Measurements from ENCODE around the gene MAL. TPM values are rescaled to one million over a fixed set of nuclear protein-coding genes. Genes with fewer than 3 reads are reported as not detected.

Gene MAL
- polyA plus RNA-seq, 1 of the 3 experiments (the other 2 are of a cell fraction): not detected

DNA sequence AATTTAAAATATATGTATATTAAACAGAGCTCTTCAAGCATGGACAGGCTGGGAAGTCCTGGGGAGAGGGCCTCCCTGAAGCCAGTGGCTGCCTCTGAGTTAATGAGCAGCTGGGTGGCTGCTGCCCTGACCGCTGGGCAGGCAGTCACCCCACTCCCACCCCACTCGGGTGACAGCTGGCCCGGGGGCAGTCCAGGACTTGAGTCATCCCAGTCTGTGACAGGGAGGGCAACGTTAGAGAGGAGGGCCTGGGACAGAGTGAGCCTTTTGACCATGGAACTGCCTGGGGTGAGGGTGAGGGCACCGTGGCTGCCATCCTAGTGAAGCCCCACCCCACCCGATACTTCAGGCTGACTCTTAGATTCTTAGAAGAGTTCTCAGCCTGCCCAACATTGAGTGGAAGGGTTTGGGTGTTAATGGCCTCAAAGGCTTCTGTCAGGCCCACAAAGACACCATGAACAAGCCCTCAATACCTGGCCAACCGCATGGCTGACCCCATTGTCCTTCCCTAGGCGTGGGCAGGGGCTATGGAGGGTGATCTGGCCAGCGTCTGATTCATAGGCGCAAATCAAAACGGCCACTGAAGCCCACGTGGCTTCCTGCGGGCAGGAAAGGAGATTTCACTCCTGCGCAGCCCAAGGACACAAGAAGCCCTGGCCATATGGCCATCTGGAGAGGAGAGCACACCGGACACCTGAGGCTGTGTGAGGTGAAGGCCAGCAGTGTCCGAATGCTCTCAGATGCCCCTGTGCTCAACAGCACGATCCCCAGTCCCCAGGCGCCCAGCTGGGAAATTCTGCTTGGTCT lies 48.6 kb downstream of the MAL start:
- WGBS (ENCODE audit: low lambda C conversion rate): 0% methylated on average over 3 of the region's 18 CpGs
- H3K9ac ChIP-seq: no peak overlapping the region
- peak; percentile 12 for DNase-seq
- no peaks in the 10 kb centered on the region for H3K79me2 ChIP-seq (ENCODE audit: insufficient read depth)
- no peaks in the 10 kb centered on the region for H3F3A ChIP-seq (replicated peaks; ENCODE audit: insufficient read depth)
- TF ChIP-seq SMC3 (IDR thresholded peaks at IDR 0.05; ENCODE audit: low read depth, low read length): no peak
- TF ChIP-seq USF1 (IDR thresholded peaks at IDR 0.05; ENCODE audit: borderline replicate concordance, low read depth): no peak
- no peak for TF ChIP-seq RCOR1 (IDR thresholded peaks at IDR 0.05; ENCODE audit: low read length)
- no peak for TF ChIP-seq TAF1 (IDR thresholded peaks at IDR 0.05; ENCODE audit: borderline replicate concordance, low read depth, low read length)
- no peak for TF ChIP-seq YY1 (IDR thresholded peaks at IDR 0.05; ENCODE audit: low read depth)
- TF ChIP-seq CHD2 (IDR thresholded peaks at IDR 0.05; ENCODE audit: low read length, partially characterized antibody): no peak
- no peak for TF ChIP-seq RXRA (IDR thresholded peaks at IDR 0.05; ENCODE audit: borderline replicate concordance, low read depth)
- TF ChIP-seq, protein P1, sequence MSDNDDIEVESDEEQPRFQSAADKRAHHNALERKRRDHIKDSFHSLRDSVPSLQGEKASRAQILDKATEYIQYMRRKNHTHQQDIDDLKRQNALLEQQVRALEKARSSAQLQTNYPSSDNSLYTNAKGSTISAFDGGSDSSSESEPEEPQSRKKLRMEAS (IDR thresholded peaks at IDR 0.05; ENCODE audit: low read depth): no peak
- TF ChIP-seq, protein P2, sequence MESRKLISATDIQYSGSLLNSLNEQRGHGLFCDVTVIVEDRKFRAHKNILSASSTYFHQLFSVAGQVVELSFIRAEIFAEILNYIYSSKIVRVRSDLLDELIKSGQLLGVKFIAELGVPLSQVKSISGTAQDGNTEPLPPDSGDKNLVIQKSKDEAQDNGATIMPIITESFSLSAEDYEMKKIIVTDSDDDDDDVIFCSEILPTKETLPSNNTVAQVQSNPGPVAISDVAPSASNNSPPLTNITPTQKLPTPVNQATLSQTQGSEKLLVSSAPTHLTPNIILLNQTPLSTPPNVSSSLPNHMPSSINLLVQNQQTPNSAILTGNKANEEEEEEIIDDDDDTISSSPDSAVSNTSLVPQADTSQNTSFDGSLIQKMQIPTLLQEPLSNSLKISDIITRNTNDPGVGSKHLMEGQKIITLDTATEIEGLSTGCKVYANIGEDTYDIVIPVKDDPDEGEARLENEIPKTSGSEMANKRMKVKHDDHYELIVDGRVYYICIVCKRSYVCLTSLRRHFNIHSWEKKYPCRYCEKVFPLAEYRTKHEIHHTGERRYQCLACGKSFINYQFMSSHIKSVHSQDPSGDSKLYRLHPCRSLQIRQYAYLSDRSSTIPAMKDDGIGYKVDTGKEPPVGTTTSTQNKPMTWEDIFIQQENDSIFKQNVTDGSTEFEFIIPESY (IDR thresholded peaks at IDR 0.05; ENCODE audit: borderline replicate concordance, low read depth): no peak
- no peak for TF ChIP-seq RFX5 (IDR thresholded peaks at IDR 0.05; ENCODE audit: low read length)
- TF ChIP-seq JUND (IDR thresholded peaks at IDR 0.05): no peak
- no peak for TF ChIP-seq GATA2 (CRISPR knock-in tag; IDR thresholded peaks at IDR 0.05)
- no peak for TF ChIP-seq RAD21 (IDR thresholded peaks at IDR 0.05; ENCODE audit: low read length)
- TF ChIP-seq, protein P3, sequence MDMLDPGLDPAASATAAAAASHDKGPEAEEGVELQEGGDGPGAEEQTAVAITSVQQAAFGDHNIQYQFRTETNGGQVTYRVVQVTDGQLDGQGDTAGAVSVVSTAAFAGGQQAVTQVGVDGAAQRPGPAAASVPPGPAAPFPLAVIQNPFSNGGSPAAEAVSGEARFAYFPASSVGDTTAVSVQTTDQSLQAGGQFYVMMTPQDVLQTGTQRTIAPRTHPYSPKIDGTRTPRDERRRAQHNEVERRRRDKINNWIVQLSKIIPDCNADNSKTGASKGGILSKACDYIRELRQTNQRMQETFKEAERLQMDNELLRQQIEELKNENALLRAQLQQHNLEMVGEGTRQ (IDR thresholded peaks at IDR 0.05; ENCODE audit: borderline replicate concordance, low read depth, low read length): no peak
- TF ChIP-seq NRF1 (IDR thresholded peaks at IDR 0.05; ENCODE audit: low read depth, low read length): no peak
- TF ChIP-seq IRF3 (IDR thresholded peaks at IDR 0.05; ENCODE audit: low read depth, low read length): no peak
- no peak for TF ChIP-seq GABPA (IDR thresholded peaks at IDR 0.05; ENCODE audit: low read depth)
- no peaks in the 10 kb centered on the region for H3K9me3 ChIP-seq
- ChIA-PET CTCF (interaction anchor here (1.0 to 6.8 kb wide), 5 partner anchors 20 to 118 kb away, joined by 3 to 65 read pairs (median 3); no protein-coding TSS in a partner anchor), POLR2A (no interaction called here)
- no peak overlapping the region for H3K4me2 ChIP-seq
- no peaks in the 10 kb centered on the region for H4K20me1 ChIP-seq (ENCODE audit: insufficient read depth)
- H3K36me3 ChIP-seq (replicated peaks in 1 of 2; ENCODE audit: control insufficient read depth in 1 of 2, insufficient read depth in 2 of 2, low read length in 1 of 2): no peaks in the 10 kb centered on the region
- H3K4me1 ChIP-seq (ENCODE audit: control insufficient read depth in 1 of 2, insufficient read depth in 2 of 2, low read depth in 1 of 2, low read length in 1 of 2): peaks cover 0 to 7% of the 10 kb centered on the region in 2 experiments; a peak in 1 of 4 replicates
- peaks cover 81% of the 10 kb centered on the region for H3K27me3 ChIP-seq (ENCODE audit: insufficient read depth)
- no peak overlapping the region for H2AFZ ChIP-seq (ENCODE audit: low read depth)
- no peak overlapping the region for H3K4me3 ChIP-seq (ENCODE audit: low read depth in 2 of 2, low read length in 1 of 2)
- no peaks in the 10 kb centered on the region for H3K9me2 ChIP-seq
- H3K27ac ChIP-seq (ENCODE audit: low read depth in 2 of 2, low read length in 1 of 2): no peak overlapping the region

All from SK-N-SH (cell line).